Epithelial cell of esophagus (primary cell): ENCODE results near the gene ATAD3C.
"Not testable (repeated sequence)": the region's sequence is repeated elsewhere in the genome, so short reads cannot be mapped to it uniquely, and the experiment has no call there.

Experiments
- DNase-seq: peaks from one replicate; pipeline ENCODE4 v3.0.0; 2010; ENCODE audit warnings: low read depth
- H3K4me3 ChIP-seq: 2 replicates; pipeline ENCODE4 v1.5.1; 2011; ENCODE audit warnings: mild to moderate bottlenecking, low read length, control low read depth
- CTCF ChIP-seq: IDR thresholded peaks from 2 replicates; pipeline ENCODE4 v1.5.1; 2011; ENCODE audit warnings: low read depth, mild to moderate bottlenecking, low read length, control low read depth, inconsistent platforms; ENCODE audit not compliant: insufficient read depth; ENCODE audit errors: missing control alignments

ATAD3C gene

GRCh38 chr1:1477206-1477605 lies 27.7 kb downstream of the ATAD3C start:
- no peak overlapping the region for H3K4me3 ChIP-seq
- no peak for DNase-seq
- TF ChIP-seq CTCF = no peak

- H3K4me3 ChIP-seq = no peak overlapping the region
- DNase-seq = no peak
- no peak for TF ChIP-seq CTCF
These were observed 30.3 kb downstream of the ATAD3C start for GRCh38 chr1:1479547-1480487.

GRCh38 chr1:1480488-1480867 lies 31.0 kb downstream of the ATAD3C start:
- not testable (repeated sequence) for H3K4me3 ChIP-seq, DNase-seq

GRCh38 chr1:1481811-1482210 lies 32.3 kb downstream of the ATAD3C start:
- not testable (repeated sequence) for DNase-seq, H3K4me3 ChIP-seq

- no peak for TF ChIP-seq CTCF
- DNase-seq = no peak
- H3K4me3 ChIP-seq = no peak overlapping the region
These were observed 33.4 kb downstream of the ATAD3C start for GRCh38 chr1:1482856-1483255.

GRCh38 chr1:1483714-1484113 lies 34.2 kb downstream of the ATAD3C start:
- TF ChIP-seq CTCF = no peak
- H3K4me3 ChIP-seq = no peak overlapping the region
- no peak for DNase-seq

- not testable (repeated sequence) for DNase-seq, H3K4me3 ChIP-seq
These were observed 35.7 kb downstream of the ATAD3C start for GRCh38 chr1:1484976-1485750.

- not testable (repeated sequence) for DNase-seq, H3K4me3 ChIP-seq
These were observed 36.3 kb downstream of the ATAD3C start for GRCh38 chr1:1485755-1486317.

- no peak overlapping the region for H3K4me3 ChIP-seq
- DNase-seq = no peak
- no peak for TF ChIP-seq CTCF
These were observed 38.2 kb downstream of the ATAD3C start for GRCh38 chr1:1487701-1488100.
